ENCODE results near the gene SLC38A10.

The SLC38A10 gene

DNA sequence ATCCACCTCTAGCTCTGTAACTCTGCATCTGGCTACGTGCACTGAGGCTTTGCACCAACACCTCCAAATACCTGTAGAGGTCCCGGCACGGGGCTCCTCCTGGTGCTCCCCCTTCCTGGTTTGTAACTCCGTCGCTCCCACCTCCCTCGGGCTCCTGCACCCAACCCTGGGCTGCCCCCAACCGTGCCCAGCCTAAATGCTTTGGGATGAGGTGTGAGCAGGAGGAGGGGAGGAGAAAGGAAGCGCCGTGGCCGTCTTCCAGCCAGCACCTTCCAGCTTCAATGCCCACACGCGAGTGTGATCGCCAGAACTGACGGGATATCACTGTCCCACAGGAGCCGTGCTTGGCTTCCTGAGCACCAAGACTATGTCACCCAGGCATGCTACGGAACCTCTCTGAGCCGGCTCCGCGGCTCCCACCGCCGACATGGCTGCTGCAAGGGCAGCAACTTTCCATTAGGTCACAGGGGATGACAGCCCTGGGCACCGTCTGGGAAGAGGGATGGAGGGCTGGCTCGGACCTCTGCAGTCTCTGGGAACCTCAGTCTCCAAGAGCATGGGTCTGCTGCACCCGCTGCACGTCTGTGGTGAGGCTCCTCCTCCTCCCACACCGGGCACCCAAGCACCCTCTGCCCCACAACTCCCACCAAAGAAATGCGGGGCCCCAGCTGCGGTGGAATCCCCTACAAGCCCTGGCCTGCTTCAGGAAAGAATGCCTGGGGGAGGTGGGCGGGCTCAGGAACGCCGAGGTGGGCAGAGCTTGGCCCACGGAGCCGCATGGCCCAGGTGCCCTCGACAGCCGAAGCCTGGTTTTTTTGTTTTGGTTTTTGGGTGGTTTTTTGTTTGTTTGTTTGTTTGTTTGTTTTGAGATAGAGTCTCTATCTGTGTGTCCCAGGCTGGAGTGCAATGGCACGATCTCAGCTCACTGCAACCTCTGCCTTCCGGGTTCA is 6.4 kb upstream of the SLC38A10 start:
- CTCF ChIA-PET = no interaction called here
- POLR2A ChIA-PET = no interaction called here
- H3K4me3 ChIP-seq (ENCODE audit: low read depth, low read length) = no peak overlapping the region
- no peak for DNase-seq (ENCODE audit: low read depth, low spot score)
- TF ChIP-seq, protein P1, sequence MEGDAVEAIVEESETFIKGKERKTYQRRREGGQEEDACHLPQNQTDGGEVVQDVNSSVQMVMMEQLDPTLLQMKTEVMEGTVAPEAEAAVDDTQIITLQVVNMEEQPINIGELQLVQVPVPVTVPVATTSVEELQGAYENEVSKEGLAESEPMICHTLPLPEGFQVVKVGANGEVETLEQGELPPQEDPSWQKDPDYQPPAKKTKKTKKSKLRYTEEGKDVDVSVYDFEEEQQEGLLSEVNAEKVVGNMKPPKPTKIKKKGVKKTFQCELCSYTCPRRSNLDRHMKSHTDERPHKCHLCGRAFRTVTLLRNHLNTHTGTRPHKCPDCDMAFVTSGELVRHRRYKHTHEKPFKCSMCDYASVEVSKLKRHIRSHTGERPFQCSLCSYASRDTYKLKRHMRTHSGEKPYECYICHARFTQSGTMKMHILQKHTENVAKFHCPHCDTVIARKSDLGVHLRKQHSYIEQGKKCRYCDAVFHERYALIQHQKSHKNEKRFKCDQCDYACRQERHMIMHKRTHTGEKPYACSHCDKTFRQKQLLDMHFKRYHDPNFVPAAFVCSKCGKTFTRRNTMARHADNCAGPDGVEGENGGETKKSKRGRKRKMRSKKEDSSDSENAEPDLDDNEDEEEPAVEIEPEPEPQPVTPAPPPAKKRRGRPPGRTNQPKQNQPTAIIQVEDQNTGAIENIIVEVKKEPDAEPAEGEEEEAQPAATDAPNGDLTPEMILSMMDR (IDR thresholded peaks at IDR 0.05; ENCODE audit: insufficient read depth, low read length, missing control alignments) = no peak

DNA sequence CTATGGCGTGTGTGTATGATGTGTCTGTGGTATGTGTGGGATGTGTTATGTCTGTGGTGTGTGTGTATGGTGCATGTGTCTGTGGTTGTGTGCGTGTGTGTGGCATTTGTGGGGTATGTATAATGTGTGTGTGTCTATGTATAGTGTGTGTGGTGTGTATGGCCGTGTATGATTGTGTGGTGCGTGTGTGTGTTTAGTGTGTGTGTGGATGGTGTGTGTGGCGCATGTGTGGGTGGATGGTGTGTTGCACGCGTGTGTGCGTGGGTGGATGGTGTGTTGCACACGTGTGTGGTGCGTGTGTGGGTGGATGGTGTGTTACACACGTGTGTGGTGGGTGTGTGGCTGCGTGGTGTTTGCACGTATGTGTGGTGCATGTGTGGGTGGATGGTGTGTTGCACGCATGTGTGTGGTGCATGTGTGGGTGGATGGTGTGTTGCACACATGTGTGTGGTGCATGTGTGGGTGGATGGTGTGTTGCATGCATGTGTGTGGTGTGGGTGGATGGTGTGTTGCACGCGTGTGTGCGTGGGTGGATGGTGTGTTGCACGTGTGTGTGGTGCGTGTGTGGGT is 5.6 kb upstream of the SLC38A10 start:
- ChIA-PET POLR2A (no interaction called here), CTCF (no interaction called here)
- no peak for DNase-seq (ENCODE audit: low read depth, low spot score)
- no peak overlapping the region for H3K4me3 ChIP-seq (ENCODE audit: low read depth, low read length)
- TF ChIP-seq, protein P1 (IDR thresholded peaks at IDR 0.05; ENCODE audit: insufficient read depth, low read length, missing control alignments) = no peak

DNA sequence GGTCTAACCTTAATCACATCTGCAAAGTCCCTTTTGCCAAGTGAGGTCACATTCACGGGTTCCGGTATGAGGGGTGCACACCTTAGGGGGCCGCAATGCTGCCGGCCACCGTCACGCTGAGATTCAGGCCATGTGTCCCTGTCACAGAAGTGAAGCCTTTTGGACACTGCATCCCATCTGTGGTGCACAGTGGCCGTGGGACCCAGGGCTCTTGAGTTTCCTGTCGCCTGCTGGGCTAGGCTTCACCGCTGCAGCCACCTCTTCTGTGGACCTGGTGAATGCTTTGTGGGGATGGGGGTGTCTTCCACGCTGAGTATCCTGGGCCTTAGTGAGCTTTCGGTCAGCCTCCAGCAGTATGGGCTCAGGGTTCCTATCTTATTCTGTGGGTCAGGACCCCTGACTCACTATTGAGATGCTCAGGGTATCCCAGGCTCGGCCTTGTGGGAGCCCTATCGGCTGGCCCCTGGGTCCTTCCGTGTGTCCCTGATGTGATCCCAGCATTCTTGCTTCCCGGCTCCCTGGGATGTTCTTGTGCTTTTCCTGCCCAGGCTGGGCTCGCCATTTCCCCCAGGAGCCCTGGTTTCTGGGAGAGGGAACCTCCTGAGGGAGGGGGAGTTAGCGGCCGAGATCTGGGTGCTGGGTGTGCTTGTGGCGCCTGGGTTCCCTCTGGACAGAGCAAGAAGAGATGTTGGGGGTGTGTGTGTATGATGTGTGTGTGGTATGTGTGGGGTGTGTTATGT is 4.9 kb upstream of the SLC38A10 start:
- TF ChIP-seq, protein P1 (IDR thresholded peaks at IDR 0.05; ENCODE audit: insufficient read depth, low read length, missing control alignments) = no peak
- no peak overlapping the region for H3K4me3 ChIP-seq (ENCODE audit: low read depth, low read length)
- POLR2A ChIA-PET = no interaction called here
- CTCF ChIA-PET = no interaction called here
- DNase-seq (ENCODE audit: low read depth, low spot score) = no peak

DNA sequence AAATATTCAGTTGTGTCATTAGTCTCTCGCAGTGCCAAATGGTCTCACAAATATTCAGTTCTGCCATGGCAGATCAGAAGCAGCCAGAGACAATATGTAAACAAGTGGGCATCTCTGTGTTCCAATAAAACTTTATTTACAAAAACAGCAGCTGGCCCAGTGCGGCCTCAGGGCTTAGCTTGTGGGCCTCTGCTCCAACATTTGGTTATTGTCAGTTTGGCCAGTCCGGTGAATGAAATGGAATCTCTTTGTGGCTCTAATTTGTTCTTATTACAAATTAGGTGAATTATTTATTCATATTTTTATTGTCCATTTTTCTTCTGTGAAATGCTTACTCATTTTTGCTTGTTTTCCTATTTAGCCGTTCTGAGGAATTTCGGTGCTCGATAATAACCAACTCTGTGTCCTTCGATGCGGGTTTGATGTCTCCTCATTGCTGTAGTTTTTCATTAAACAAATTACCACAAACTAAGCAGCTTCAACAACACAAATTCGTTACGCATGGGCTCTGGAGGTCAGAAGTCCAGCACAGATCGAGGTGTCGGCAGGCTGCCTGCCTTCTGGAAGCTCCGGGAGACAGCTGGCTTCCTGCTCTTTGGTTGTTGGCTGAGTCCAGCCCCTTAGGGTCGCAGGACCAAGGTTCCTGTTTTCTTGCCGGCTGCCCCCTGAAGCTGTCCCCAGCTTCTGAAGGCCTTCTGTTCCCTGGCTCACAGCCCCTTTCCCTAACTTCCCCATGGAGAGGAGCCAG is 4.1 kb upstream of the SLC38A10 start:
- ChIA-PET POLR2A (no interaction called here), CTCF (no interaction called here)
- no peak overlapping the region for H3K4me3 ChIP-seq (ENCODE audit: low read depth, low read length)
- no peak for DNase-seq (ENCODE audit: low read depth, low spot score)
- TF ChIP-seq, protein P1 (IDR thresholded peaks at IDR 0.05; ENCODE audit: insufficient read depth, low read length, missing control alignments) = no peak

DNA sequence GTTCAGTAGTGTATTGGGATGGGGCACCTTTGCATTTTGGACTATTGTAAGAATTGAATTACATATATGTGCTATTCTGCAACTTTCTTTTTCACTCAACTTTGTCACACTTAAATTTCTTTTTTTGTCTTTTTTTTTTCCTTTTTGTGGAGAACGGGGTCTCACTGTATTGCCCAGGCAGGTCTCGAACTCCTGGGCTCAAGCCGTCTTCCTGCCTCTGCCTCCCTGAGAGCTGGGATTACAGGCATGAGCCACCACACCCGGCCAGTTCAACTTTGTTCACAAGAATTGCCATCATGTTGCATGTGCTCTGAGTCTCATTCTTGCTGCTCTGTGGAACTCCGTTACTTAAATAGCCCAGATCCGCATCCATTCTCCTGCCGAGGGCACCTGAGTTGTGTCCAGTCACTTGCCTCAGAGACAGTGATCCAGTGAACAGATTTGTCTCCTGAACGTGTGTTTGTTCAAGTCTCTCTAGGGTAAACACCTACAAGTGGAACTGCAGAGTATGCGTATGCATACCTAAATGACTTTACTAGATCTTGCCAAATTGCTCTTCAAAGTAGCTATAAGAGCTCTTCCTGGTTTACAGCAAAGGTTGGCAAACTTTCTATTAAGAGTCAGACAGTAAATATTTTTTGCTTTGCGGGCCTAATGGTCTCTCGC is 3.4 kb upstream of the SLC38A10 start:
- CTCF ChIA-PET = no interaction called here
- POLR2A ChIA-PET = no interaction called here
- TF ChIP-seq, protein P1 (IDR thresholded peaks at IDR 0.05; ENCODE audit: insufficient read depth, low read length, missing control alignments) = no peak
- no peak for DNase-seq (ENCODE audit: low read depth, low spot score)
- H3K4me3 ChIP-seq (ENCODE audit: low read depth, low read length) = no peak overlapping the region

Measured in AG04449 (cell line).